GM12864 (cell line): Measurements from ENCODE around the gene ARL8B.
"Not testable (repeated sequence)": the region's sequence is repeated elsewhere in the genome, so short reads cannot be mapped to it uniquely, and the experiment has no call there.

Source experiments
- DNase-seq: peaks from one replicate; pipeline ENCODE4 v3.0.0-alpha.2; 2011; ENCODE audit warnings: low read depth
- H3K4me3 ChIP-seq: 2 replicates; pipeline ENCODE4 v1.5.1; 2011; ENCODE audit warnings: mild to moderate bottlenecking, low read depth, low read length, control low read depth
- CTCF ChIP-seq: IDR thresholded peaks from 2 replicates; pipeline ENCODE4 v1.5.1; 2011; ENCODE audit warnings: low read depth, mild to moderate bottlenecking, moderate library complexity, low read length, control low read depth, inconsistent platforms; ENCODE audit errors: missing control alignments

ARL8B gene

GRCh38 chr3:5110337-5110736 is 11.8 kb upstream of the ARL8B start:
- no peak for DNase-seq
- TF ChIP-seq CTCF, result no peak
- H3K4me3 ChIP-seq, result no peak overlapping the region

GRCh38 chr3:5112043-5112442 is 10.0 kb upstream of the ARL8B start:
- TF ChIP-seq CTCF, result no peak
- DNase-seq, result no peak
- H3K4me3 ChIP-seq, result no peak overlapping the region

GRCh38 chr3:5113726-5114125 is 8.4 kb upstream of the ARL8B start:
- not testable (repeated sequence) for H3K4me3 ChIP-seq, DNase-seq

- no peak overlapping the region for H3K4me3 ChIP-seq
- TF ChIP-seq CTCF, result no peak
- DNase-seq, result no peak
These were observed 6.5 kb upstream of the ARL8B start for GRCh38 chr3:5115506-5116162.

- H3K4me3 ChIP-seq, result no peak overlapping the region
- DNase-seq, result no peak
- no peak for TF ChIP-seq CTCF
These were observed 5.6 kb upstream of the ARL8B start for GRCh38 chr3:5116538-5116937.

GRCh38 chr3:5120446-5120845 is 1.6 kb upstream of the ARL8B start:
- no peak for DNase-seq
- TF ChIP-seq CTCF, result no peak
- H3K4me3 ChIP-seq, result no peak overlapping the region

GRCh38 chr3:5122741-5123706 is 932 bp downstream of the ARL8B start:
- TF ChIP-seq CTCF, result peak; percentile 24
- H3K4me3 ChIP-seq, result peak overlapping the region; percentile 78
- DNase-seq, result no peak
